ENCODE results near the gene UPF2. TPM values are rescaled to one million over a fixed set of nuclear protein-coding genes. Genes with fewer than 3 reads are reported as not detected.
A peak's percentile ranks its signal among the peaks of the same experiment; 100 is the strongest.

The UPF2 gene
- total and polyA plus RNA-seq, 2 donors (not counting 1 experiment from before 2014, with no cell fraction given) = 8.9 to 60.0 TPM

DNA sequence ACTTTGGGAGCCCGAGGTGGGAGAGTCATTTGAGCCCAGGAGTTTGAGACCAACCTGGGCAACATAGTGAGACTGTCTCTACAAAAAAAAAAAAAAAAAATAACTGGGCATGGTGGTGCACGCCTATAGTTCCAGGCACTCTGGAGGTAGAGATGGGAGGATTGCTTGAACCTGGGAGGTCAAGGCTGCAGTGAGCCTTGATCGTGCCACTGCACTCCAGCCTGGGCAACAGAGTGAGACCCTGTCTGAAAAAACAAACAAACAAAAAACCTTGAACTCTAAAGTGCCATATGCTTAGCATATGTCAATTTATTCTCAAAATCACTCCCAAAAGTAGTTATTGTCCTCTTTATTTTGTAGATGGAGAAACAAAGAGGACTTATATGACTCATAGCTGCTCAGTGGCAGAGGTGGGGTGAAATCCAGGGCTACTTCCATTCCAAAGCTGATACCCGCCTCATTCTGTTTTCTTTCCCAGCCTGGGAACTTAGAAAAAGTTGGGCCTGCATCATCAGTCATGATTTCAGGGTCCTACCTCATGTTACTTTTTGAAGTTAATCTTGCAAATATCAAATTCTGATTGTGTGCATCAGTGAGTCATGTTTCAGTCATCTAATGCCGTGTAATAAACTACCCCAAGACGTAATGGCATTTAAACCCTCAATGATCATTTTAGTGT lies 39.4 kb upstream of the UPF2 start:
- peaks cover 19 to 34% of the 10 kb centered on the region in 2 donors for H3K4me1 ChIP-seq (ENCODE audit: control insufficient read depth in 2 of 2, insufficient read depth in 2 of 2, low read length in 2 of 2)
- no peak overlapping the region for H3K27ac Mint-ChIP-seq
- no peak for ATAC-seq (ENCODE audit: low read depth)
- H3K4me3 Mint-ChIP-seq = no peak overlapping the region
- TF ChIP-seq EZH2 (IDR thresholded peaks at IDR 0.05; ENCODE audit: borderline replicate concordance, insufficient read depth, low read depth, low read length, poor library complexity, severe bottlenecking) = no peak
- TF ChIP-seq, protein P1, sequence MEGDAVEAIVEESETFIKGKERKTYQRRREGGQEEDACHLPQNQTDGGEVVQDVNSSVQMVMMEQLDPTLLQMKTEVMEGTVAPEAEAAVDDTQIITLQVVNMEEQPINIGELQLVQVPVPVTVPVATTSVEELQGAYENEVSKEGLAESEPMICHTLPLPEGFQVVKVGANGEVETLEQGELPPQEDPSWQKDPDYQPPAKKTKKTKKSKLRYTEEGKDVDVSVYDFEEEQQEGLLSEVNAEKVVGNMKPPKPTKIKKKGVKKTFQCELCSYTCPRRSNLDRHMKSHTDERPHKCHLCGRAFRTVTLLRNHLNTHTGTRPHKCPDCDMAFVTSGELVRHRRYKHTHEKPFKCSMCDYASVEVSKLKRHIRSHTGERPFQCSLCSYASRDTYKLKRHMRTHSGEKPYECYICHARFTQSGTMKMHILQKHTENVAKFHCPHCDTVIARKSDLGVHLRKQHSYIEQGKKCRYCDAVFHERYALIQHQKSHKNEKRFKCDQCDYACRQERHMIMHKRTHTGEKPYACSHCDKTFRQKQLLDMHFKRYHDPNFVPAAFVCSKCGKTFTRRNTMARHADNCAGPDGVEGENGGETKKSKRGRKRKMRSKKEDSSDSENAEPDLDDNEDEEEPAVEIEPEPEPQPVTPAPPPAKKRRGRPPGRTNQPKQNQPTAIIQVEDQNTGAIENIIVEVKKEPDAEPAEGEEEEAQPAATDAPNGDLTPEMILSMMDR (IDR thresholded peaks at IDR 0.05) = no peak
- H3K4me1 Mint-ChIP-seq = peaks cover 36% of the 10 kb centered on the region
- no peak overlapping the region for H3K4me3 ChIP-seq (ENCODE audit: control extremely low read depth in 1 of 5, extremely low read depth in 1 of 5, insufficient read depth in 1 of 5, low read depth in 2 of 5, low read length in 4 of 5)
- H4K20me1 ChIP-seq (ENCODE audit: control insufficient read depth, insufficient read depth, low read length, poor library complexity, severe bottlenecking) = no peaks in the 10 kb centered on the region
- H3K27ac ChIP-seq (ENCODE audit: low read length in 2 of 2) = no peak overlapping the region
- no peak overlapping the region for H3K4me2 ChIP-seq (replicated peaks; ENCODE audit: low read depth, low read length, poor library complexity, severe bottlenecking)
- no peaks in the 10 kb centered on the region for H3K27me3 ChIP-seq (replicated peaks in 1 of 4; ENCODE audit: control extremely low read depth in 1 of 4, control insufficient read depth in 3 of 4, insufficient read depth in 4 of 4, low read length in 3 of 4)
- H3K27me3 Mint-ChIP-seq = no peaks in the 10 kb centered on the region
- intact Hi-C loops (cut with micrococcal nuclease) = no loop called here
- WGBS (ENCODE audit: insufficient coverage) = 100% methylated on average over 1 of the region's 6 CpGs
- no peak overlapping the region for H3K9ac ChIP-seq (ENCODE audit: low read length)
- ChIA-PET POLR2A (no interaction called here), CTCF (interaction anchor here (0.7 kb wide), 1 partner anchor 97 kb away, joined by 3 read pairs; no protein-coding TSS in a partner anchor)
- no peak for DNase-seq
- peaks cover 55% of the 10 kb centered on the region for H3K79me2 ChIP-seq (ENCODE audit: control insufficient read depth, insufficient read depth, low read length)
- H3K9me3 Mint-ChIP-seq (ENCODE audit: insufficient read depth) = no peaks in the 10 kb centered on the region
- H3K9me3 ChIP-seq (ENCODE audit: control extremely low read depth in 1 of 3, control insufficient read depth in 2 of 3, insufficient read depth in 1 of 3, low read length in 2 of 3) = no peaks in the 10 kb centered on the region
- peaks cover 3 to 43% of the 10 kb centered on the region in 2 experiments for H3K36me3 ChIP-seq (replicated peaks in 1 of 2; ENCODE audit: control extremely low read depth in 1 of 2, control insufficient read depth in 1 of 2, extremely low read depth in 1 of 2, insufficient read depth in 2 of 2, low read length in 1 of 2)
- no peak overlapping the region for H2AFZ ChIP-seq (ENCODE audit: insufficient read depth, low read depth, low read length, poor library complexity, severe bottlenecking)

- H3K36me3 ChIP-seq (replicated peaks in 1 of 2; ENCODE audit: control extremely low read depth in 1 of 2, control insufficient read depth in 1 of 2, extremely low read depth in 1 of 2, insufficient read depth in 2 of 2, low read length in 1 of 2) = peaks cover 3 to 38% of the 10 kb centered on the region in 2 experiments
- Mint-ChIP-seq H3K4me1 (peaks cover 36% of the 10 kb centered on the region), H3K9me3 (ENCODE audit: insufficient read depth) (no peaks in the 10 kb centered on the region), H3K27ac (peak overlapping the region; percentile 62), H3K4me3 (no peak overlapping the region), H3K27me3 (no peaks in the 10 kb centered on the region)
- ChIA-PET POLR2A (interaction anchor here (0.6 kb wide), 1 partner anchor 161 kb away, joined by 4 read pairs; no protein-coding TSS in a partner anchor), CTCF (interaction anchor here (0.7 kb wide), 1 partner anchor 96 kb away, joined by 3 read pairs; no protein-coding TSS in a partner anchor)
- H3K27me3 ChIP-seq (replicated peaks in 1 of 4; ENCODE audit: control extremely low read depth in 1 of 4, control insufficient read depth in 3 of 4, insufficient read depth in 4 of 4, low read length in 3 of 4) = no peaks in the 10 kb centered on the region
- no peak overlapping the region for H3K27ac ChIP-seq (ENCODE audit: low read length in 2 of 2)
- peaks cover 52% of the 10 kb centered on the region for H3K79me2 ChIP-seq (ENCODE audit: control insufficient read depth, insufficient read depth, low read length)
- peaks cover 20 to 34% of the 10 kb centered on the region in 2 donors for H3K4me1 ChIP-seq (ENCODE audit: control insufficient read depth in 2 of 2, insufficient read depth in 2 of 2, low read length in 2 of 2)
- DNase-seq (no peak), ATAC-seq (ENCODE audit: low read depth) (no peak)
- H4K20me1 ChIP-seq (ENCODE audit: control insufficient read depth, insufficient read depth, low read length, poor library complexity, severe bottlenecking) = no peaks in the 10 kb centered on the region
- H3K9ac ChIP-seq (ENCODE audit: low read length) = no peak overlapping the region
- no peak overlapping the region for H2AFZ ChIP-seq (ENCODE audit: insufficient read depth, low read depth, low read length, poor library complexity, severe bottlenecking)
- no peak overlapping the region for H3K4me3 ChIP-seq (ENCODE audit: control extremely low read depth in 1 of 5, extremely low read depth in 1 of 5, insufficient read depth in 1 of 5, low read depth in 2 of 5, low read length in 4 of 5)
- intact Hi-C loops (cut with micrococcal nuclease) = no loop called here
- no peak overlapping the region for H3K4me2 ChIP-seq (replicated peaks; ENCODE audit: low read depth, low read length, poor library complexity, severe bottlenecking)
- TF ChIP-seq EZH2 (IDR thresholded peaks at IDR 0.05; ENCODE audit: borderline replicate concordance, insufficient read depth, low read depth, low read length, poor library complexity, severe bottlenecking) = no peak
- TF ChIP-seq, protein P1 (IDR thresholded peaks at IDR 0.05) = no peak
- WGBS (ENCODE audit: insufficient coverage) = 100% methylated on average over 5 of the region's 8 CpGs
- no peaks in the 10 kb centered on the region for H3K9me3 ChIP-seq (ENCODE audit: control extremely low read depth in 1 of 3, control insufficient read depth in 2 of 3, insufficient read depth in 1 of 3, low read length in 2 of 3)
Observed at GRCh38 chr10:12081470-12081869, 38.9 kb upstream of the UPF2 start.

Data from B cell (primary cell).